GM23248 (cell line): ENCODE data around the gene PITPNM3. TPM values are rescaled to one million over a fixed set of nuclear protein-coding genes. Genes with fewer than 3 reads are reported as not detected.
A peak's percentile ranks its signal among the peaks of the same experiment; 100 is the strongest.

Experiments used
- DNase-seq: peaks from one replicate; pipeline ENCODE4 v3.0.0-alpha.2; 2015
- H2AFZ ChIP-seq: fragments of 200-600 bp; sonication (generic); 2 replicates; pipeline ENCODE4 v1.6.1; 2016; ENCODE audit warnings: antibody characterized with exemption
- H3F3A ChIP-seq: fragments of 200-600 bp; sonication (generic); 2 replicates; pipeline ENCODE4 v1.6.1; 2016; ENCODE audit warnings: mild to moderate bottlenecking, antibody characterized with exemption, mixed run types; ENCODE audit not compliant: insufficient read depth
- H3K27ac ChIP-seq: fragments of 200-600 bp; sonication (generic); 2 replicates; pipeline ENCODE4 v1.5.1; 2016; ENCODE audit warnings: mild to moderate bottlenecking
- H3K27me3 ChIP-seq: fragments of 200-600 bp; sonication (generic); replicated peaks from 2 replicates; pipeline ENCODE4 v1.6.1; 2016; ENCODE audit warnings: mild to moderate bottlenecking; ENCODE audit not compliant: insufficient read depth
- H3K36me3 ChIP-seq: fragments of 200-600 bp; sonication (generic); 2 replicates; pipeline ENCODE4 v1.6.1; 2016; ENCODE audit warnings: low read depth, mild to moderate bottlenecking
- H3K4me1 ChIP-seq: fragments of 200-600 bp; sonication (generic); 2 replicates; pipeline ENCODE4 v1.6.1; 2016; ENCODE audit warnings: mild to moderate bottlenecking; ENCODE audit not compliant: insufficient read depth
- H3K4me2 ChIP-seq: fragments of 200-600 bp; sonication (generic); one replicate; pipeline ENCODE4 v1.6.1; 2016; ENCODE audit warnings: mild to moderate bottlenecking; ENCODE audit not compliant: unreplicated experiment
- H3K4me3 ChIP-seq: fragments of 200-600 bp; sonication (generic); 2 replicates; pipeline ENCODE4 v1.5.1; 2016; ENCODE audit warnings: mild to moderate bottlenecking
- H3K79me2 ChIP-seq: fragments of 200-600 bp; sonication (generic); 2 replicates; pipeline ENCODE4 v1.6.1; 2016; ENCODE audit warnings: mild to moderate bottlenecking; ENCODE audit not compliant: insufficient read depth
- H3K9ac ChIP-seq: fragments of 200-600 bp; sonication (generic); 2 replicates; pipeline ENCODE4 v1.6.1; 2016; ENCODE audit warnings: mild to moderate bottlenecking
- H3K9me2 ChIP-seq: fragments of 200-600 bp; sonication (generic); 2 replicates; pipeline ENCODE4 v1.6.1; 2016; ENCODE audit warnings: mixed run types, mild to moderate bottlenecking, moderate library complexity; ENCODE audit not compliant: insufficient read depth
- H3K9me3 ChIP-seq: fragments of 200-600 bp; sonication (generic); one replicate; pipeline ENCODE4 v1.6.1; 2017; ENCODE audit warnings: low read depth
- H4K20me1 ChIP-seq: fragments of 200-600 bp; sonication (generic); 2 replicates; pipeline ENCODE4 v1.6.0; 2016; ENCODE audit not compliant: insufficient read depth
- EZH2 ChIP-seq: fragments of 200-600 bp; sonication (generic); IDR thresholded peaks from 2 replicates; pipeline ENCODE4 v1.6.1; 2018; ENCODE audit warnings: antibody characterized with exemption, mild to moderate bottlenecking; ENCODE audit not compliant: insufficient read depth, poor library complexity, severe bottlenecking
- EZH2phosphoT487 ChIP-seq: fragments of 200-600 bp; sonication (generic); IDR thresholded peaks from 2 replicates; pipeline ENCODE4 v1.6.1; 2018; ENCODE audit warnings: antibody characterized with exemption, moderate library complexity, mild to moderate bottlenecking, low read depth; ENCODE audit not compliant: insufficient read depth
- WGBS, 2 experiments: methylation state at CpG; one replicate each; pipeline ENCODE4 v1.1.6; 2015 to 2017; ENCODE audit warnings: low lambda C conversion rate in 2 of 2, low coverage in 1 of 2; ENCODE audit errors: missing lambda C conversion rate in 2 of 2; 5-methylcytosine and 5-hydroxymethylcytosine counted together
- in situ Hi-C: fragments of 300-500 bp; cut with MboI; formaldehyde crosslinking; loops from 2 replicates; pipeline ENCODE4 v1.15.0; 2020
- polyA plus RNA-seq: library from polyadenylated mRNA; unstranded; fragments of >200 nt; fragmentation: Nextera tagmentation; extraction: Ambion mirVana; gene quantifications from 2 replicates; pipeline ENCODE4 v1.2.1, GENCODE V29; 2016
- total RNA-seq: library from RNA; depleted of rRNA; stranded (reverse); fragments of >200 nt; shearing (Covaris generic); gene quantifications from 2 replicates; pipeline ENCODE4 v1.2.3, GENCODE V29; 2014

The PITPNM3 gene
- total and polyA plus RNA-seq, 2 experiments from 2014 or later: 6.5 to 12.8 TPM

DNA sequence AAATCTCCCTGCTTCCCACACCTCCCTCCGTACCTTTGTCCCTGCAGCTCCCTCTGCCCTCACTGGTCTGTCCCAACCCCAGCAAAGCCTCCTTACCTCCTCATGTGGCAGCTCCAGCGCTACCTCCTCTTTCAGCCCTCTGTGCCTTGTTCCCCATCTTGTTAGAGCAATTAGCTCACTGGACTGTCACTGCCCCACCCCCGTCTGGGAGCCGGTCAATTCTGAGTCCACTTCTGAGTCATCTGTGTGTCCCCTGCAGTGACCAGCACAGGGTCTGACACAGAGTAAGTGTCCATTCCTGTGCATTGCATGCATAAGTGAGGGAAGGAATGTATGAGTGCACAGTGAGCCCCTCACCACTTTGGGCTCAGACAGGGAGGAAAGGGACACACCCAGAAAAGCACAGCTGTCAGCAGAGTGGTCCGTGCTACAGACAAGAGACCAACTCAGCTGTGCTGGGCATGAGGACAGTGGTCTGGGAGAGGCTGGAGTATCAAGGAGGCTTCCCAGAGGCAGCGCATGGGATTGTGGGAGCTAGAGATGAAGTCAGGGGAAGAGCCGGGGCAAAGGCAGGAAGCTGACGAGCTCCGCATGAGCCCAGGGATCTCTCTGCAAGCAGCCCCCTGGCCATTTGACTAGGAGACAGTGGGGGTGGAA lies 45.9 kb downstream of the PITPNM3 start:
- in situ Hi-C loops: no loop called here

GRCh38 chr17:6509921-6510320 lies 46.4 kb downstream of the PITPNM3 start:
- Histone ChIP-seq H2AFZ (no peak overlapping the region), H3K4me2 (no peak overlapping the region), H3K27ac (no peak overlapping the region), H3K4me3 (no peak overlapping the region), H4K20me1 (no peaks in the 10 kb centered on the region), H3K4me1 (peaks cover 55% of the 10 kb centered on the region), H3K36me3 (no peaks in the 10 kb centered on the region), H3K9ac (no peak overlapping the region), H3F3A (0 out of 2 replicates have a peak, but pooled peaks cover 16% of the 10 kb centered on the region), H3K79me2 (no peaks in the 10 kb centered on the region), H3K27me3 (no peaks in the 10 kb centered on the region), H3K9me3 (no peaks in the 10 kb centered on the region), H3K9me2 (no peaks in the 10 kb centered on the region)
- WGBS, 2 experiments: 68 to 74% methylated on average over 4 of the region's 4 CpGs
- DNase-seq: no peak
- in situ Hi-C loops: no loop called here
- TF ChIP-seq EZH2phosphoT487: no peak
- TF ChIP-seq EZH2: no peak

More for the DNA sequence above, 45.9 kb downstream of the PITPNM3 start:
- no peak overlapping the region for H3K9ac ChIP-seq
- no peaks in the 10 kb centered on the region for H3K9me3 ChIP-seq
- peaks cover 51% of the 10 kb centered on the region for H3K4me1 ChIP-seq
- no peaks in the 10 kb centered on the region for H4K20me1 ChIP-seq
- H3K27me3 ChIP-seq: no peaks in the 10 kb centered on the region
- H3K9me2 ChIP-seq: no peaks in the 10 kb centered on the region
- H3K27ac ChIP-seq: no peak overlapping the region
- H3K4me2 ChIP-seq: peak overlapping the region; percentile 24
- no peak overlapping the region for H2AFZ ChIP-seq
- WGBS, 2 experiments: 69 to 70% methylated on average over 9 of the region's 9 CpGs
- no peak overlapping the region for H3K4me3 ChIP-seq
- DNase-seq: peak; percentile 59
- TF ChIP-seq EZH2: no peak
- TF ChIP-seq EZH2phosphoT487: no peak
- H3K79me2 ChIP-seq: no peaks in the 10 kb centered on the region
- H3K36me3 ChIP-seq: no peaks in the 10 kb centered on the region
- 0 out of 2 replicates have a peak, but pooled peaks cover 16% of the 10 kb centered on the region for H3F3A ChIP-seq

- H3K4me1 ChIP-seq: peaks cover 55% of the 10 kb centered on the region
- peak overlapping the region; percentile 42 for H3K27ac ChIP-seq
- DNase-seq: peak; percentile 59
Observed at GRCh38 chr17:6509031-6509771, 47.2 kb downstream of the PITPNM3 start.

DNA sequence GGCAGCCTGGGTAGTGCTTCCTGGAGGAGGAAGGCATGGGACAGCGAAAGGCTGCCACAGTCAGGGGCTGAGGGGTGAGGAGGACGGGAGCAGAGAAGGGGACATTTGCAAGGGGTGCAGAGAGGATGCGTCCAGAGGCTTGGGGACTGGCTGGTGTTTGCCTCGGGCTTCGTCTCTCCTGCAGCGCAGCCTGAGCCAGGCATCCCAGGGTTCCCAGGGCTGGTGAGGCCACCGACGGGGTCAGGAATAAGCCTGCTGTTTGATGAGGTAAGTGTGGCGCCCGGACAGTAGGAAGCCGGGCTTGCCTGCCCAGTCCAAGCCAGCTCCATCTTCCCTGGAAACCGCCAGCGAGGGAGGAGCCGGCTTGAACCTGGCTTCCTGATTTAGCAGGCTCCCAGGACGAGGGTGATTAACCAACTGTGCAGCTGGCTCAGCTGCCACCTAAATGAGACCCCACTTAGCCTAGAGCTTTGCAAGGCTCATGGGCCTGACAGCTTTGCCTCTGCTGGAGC lies 47.8 kb downstream of the PITPNM3 start:
- no peaks in the 10 kb centered on the region for H4K20me1 ChIP-seq
- peak overlapping the region; percentile 42 for H3K27ac ChIP-seq
- no peaks in the 10 kb centered on the region for H3K79me2 ChIP-seq
- TF ChIP-seq EZH2phosphoT487: no peak
- TF ChIP-seq EZH2: no peak
- DNase-seq: no peak
- H3K27me3 ChIP-seq: no peaks in the 10 kb centered on the region
- in situ Hi-C loops: no loop called here
- no peaks in the 10 kb centered on the region for H3K9me2 ChIP-seq
- H3K9me3 ChIP-seq: no peaks in the 10 kb centered on the region
- H3K4me1 ChIP-seq: peaks cover 55% of the 10 kb centered on the region
- H3K4me3 ChIP-seq: no peak overlapping the region
- WGBS, 2 experiments: 86 to 87% methylated on average over 12 to 13 of the region's 15 CpGs
- 0 out of 2 replicates have a peak overlapping the region, but pooled peaks have one; percentile 16 for H3K9ac ChIP-seq
- no peak overlapping the region for H2AFZ ChIP-seq
- H3F3A ChIP-seq: 0 out of 2 replicates have a peak, but pooled peaks cover 7% of the 10 kb centered on the region
- no peak overlapping the region for H3K4me2 ChIP-seq
- H3K36me3 ChIP-seq: no peaks in the 10 kb centered on the region

More at GRCh38 chr17:6509031-6509771, 47.2 kb downstream of the PITPNM3 start:
- whole genome bisulfite sequencing, 2 experiments: 75 to 78% methylated on average over 11 of the region's 11 CpGs
- 0 out of 2 replicates have a peak, but pooled peaks cover 13% of the 10 kb centered on the region for H3F3A ChIP-seq
- no peak overlapping the region for H2AFZ ChIP-seq
- H3K4me3 ChIP-seq: no peak overlapping the region
- TF ChIP-seq EZH2: no peak
- TF ChIP-seq EZH2phosphoT487: no peak
- no peaks in the 10 kb centered on the region for H3K79me2 ChIP-seq
- H3K27me3 ChIP-seq: no peaks in the 10 kb centered on the region
- in situ Hi-C loops: no loop called here
- 0 out of 2 replicates have a peak overlapping the region, but pooled peaks have one; percentile 16 for H3K9ac ChIP-seq
- no peaks in the 10 kb centered on the region for H4K20me1 ChIP-seq
- H3K9me2 ChIP-seq: no peaks in the 10 kb centered on the region
- no peaks in the 10 kb centered on the region for H3K36me3 ChIP-seq
- H3K4me2 ChIP-seq: no peak overlapping the region
- H3K9me3 ChIP-seq: no peaks in the 10 kb centered on the region
